GM12873 (cell line): ENCODE results near the gene LPIN1.

Experiments
- CTCF ChIP-seq: IDR thresholded peaks from 2 replicates; pipeline ENCODE4 v1.5.1; 2012; ENCODE audit warnings: low read depth, mild to moderate bottlenecking, moderate library complexity, low read length, control low read depth; ENCODE audit not compliant: insufficient read depth; ENCODE audit errors: missing control alignments

LPIN1 gene

GRCh38 chr2:11764359-11764758, 17.9 kb downstream of the LPIN1 start:
- TF ChIP-seq CTCF: no peak

- no peak for TF ChIP-seq CTCF
Measured at GRCh38 chr2:11764920-11765319, 18.5 kb downstream of the LPIN1 start.

- TF ChIP-seq CTCF: no peak
Measured at GRCh38 chr2:11765501-11765900, 19.1 kb downstream of the LPIN1 start.

- no peak for TF ChIP-seq CTCF
Measured at GRCh38 chr2:11766016-11766415, 19.6 kb downstream of the LPIN1 start.

- no peak for TF ChIP-seq CTCF
Measured at GRCh38 chr2:11767779-11768178, 21.3 kb downstream of the LPIN1 start.

GRCh38 chr2:11768946-11769345, 22.5 kb downstream of the LPIN1 start:
- TF ChIP-seq CTCF: no peak

- no peak for TF ChIP-seq CTCF
Measured at GRCh38 chr2:11769516-11769915, 23.1 kb downstream of the LPIN1 start.
